Activated CD8-positive, alpha-beta memory T cell treated with anti-CD3 and anti-CD28 coated beads, Interleukin-2, amount 50 U/mL, for 48 hours (primary cell): ENCODE measurements around the gene RAP1GAP2.

Experiments
- DNase-seq: peaks from one replicate; pipeline ENCODE4 v3.0.0-alpha.2; 2020

RAP1GAP2 gene

DNA sequence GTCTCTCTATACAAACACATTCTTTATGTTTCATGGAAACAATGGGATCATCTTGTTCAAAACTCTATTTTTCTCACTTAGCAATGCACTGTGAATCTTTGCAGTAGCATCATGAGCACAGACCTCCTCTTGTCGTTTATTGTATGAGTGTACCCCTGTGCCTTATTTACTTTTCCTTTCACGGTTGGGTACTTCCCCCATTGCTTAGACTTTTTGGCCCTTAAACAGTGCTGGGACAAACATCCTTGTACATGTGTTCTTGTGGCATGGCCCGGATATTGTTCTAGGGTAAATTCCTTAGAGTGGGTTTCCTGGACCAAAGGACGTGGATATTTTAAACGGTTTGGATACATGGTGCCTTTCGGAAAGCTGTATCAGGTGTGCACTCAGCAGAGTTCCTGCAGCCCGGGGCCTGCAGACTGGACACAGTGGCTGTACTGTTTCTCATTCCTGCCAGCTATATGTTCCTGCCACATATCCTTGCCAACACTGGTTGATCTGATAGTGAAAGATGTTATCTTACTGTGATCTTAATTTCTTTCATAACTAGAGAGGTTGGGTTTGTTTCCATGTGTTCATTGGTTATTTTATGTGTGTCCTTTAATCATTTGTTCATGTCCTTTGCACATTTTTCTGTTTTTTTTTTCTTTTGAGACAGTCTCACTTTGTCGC, 156.1 kb downstream of the RAP1GAP2 start:
- DNase-seq = peak; percentile 6

GRCh38 chr17:2954898-2955445, 158.7 kb downstream of the RAP1GAP2 start:
- DNase-seq = peak; percentile 42

- peak; percentile 26 for DNase-seq
Measured at GRCh38 chr17:2955931-2956582, 159.8 kb downstream of the RAP1GAP2 start.

GRCh38 chr17:2957631-2958286, 161.5 kb downstream of the RAP1GAP2 start:
- DNase-seq = no peak

DNA sequence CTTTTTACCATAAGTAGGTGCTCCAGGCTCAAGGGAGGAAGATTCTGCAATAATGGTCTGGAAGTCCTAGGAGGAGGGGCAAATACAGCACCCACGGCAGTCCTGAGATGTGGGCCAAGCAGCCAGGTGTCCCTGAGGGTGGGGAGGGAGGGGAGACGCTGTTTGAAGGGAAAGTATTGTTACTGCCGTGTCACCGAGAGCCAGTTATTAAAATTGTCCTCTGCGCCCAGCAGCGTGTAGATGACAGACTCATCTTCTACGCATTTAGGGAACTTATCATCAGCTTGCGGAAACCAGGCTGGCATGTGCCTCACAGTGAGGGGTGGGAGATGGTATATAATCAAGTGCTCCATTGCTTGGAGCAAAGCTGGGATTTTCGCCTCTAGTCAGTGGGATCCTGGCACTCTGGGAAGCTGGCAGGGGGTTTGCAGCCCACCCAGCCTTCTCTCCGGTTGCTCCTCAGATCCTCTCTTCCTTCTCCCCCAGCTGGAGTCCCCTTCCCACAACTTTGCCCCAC, 162.5 kb downstream of the RAP1GAP2 start:
- DNase-seq = peak; percentile 32

DNA sequence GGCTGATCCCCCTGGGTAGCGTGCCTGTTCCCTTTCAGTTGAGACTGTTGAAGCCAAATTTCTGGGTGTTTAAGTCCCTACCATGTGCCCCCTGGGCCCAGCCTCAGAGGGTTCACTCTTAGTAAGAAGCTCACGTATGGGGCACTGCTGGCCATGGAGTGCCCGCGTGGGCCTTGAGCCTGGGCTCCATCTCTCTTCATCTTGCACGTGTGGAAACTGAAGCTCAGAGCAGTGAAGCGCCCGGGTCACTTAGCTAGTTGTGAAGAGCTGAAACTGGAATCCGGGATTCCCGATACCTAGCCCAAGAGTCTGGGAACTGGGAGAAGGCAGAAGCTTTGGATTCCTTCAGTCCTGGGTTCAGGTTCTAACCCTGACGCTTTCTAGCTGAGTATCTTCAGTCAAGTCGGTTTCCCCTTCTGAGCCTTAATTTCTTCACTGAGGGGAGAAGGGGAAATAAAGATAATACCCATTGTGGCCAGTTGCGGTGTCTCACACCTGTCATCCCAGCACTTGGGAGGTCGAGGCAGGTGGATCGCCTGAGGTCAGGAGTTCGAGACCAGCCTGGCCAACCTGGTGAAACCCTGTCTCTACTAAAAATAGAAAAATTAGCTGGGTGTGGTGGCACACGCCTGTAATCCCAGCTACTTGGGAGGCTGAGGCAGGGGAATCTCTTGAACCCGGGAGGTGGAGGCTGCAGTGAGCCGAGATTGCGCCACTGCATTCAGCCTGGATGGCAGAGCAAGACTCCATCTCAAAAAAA, 163.3 kb downstream of the RAP1GAP2 start:
- DNase-seq = peak; percentile 25

DNA sequence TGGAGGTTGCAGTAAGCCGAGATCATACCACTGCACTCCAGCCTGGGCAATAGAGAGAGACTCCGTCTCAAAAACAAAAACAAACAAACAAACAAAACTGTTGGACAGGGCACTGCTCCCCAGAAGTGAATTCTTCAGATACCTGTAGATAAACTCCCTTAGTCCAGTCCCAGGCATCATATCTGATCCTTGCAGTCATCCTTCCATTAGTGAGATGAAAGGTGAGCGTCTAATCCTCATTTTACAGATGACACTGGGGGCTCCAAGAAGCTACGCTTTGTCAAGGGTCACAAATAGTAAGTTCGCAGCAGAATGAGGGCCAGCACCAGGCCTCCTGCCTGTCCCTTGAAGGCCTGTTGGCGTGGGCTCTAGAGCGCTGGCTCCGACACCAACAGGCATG, 165.2 kb downstream of the RAP1GAP2 start:
- DNase-seq = no peak

- DNase-seq = peak; percentile 10
Measured at GRCh38 chr17:2962236-2962635, 166.0 kb downstream of the RAP1GAP2 start.

DNA sequence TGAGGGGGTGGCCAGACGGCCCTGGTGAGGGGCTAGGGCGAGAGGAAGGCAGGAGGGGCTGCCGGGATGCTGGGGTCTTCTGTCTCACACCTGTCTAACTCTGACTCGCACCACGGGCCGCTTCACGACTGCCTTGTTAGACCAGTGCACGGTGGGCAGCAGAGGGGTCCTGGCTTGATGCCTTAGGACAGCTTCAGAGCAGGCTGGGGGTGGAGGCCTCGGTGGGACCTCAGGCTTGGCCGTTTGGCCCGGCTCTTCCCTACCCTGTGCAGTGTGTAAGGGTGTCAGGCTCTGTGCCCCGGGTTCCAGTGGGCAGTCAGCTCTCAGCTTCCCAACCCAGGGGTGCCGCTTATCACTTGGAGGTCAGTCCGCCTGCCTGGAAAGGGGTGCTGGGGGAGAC, 166.5 kb downstream of the RAP1GAP2 start:
- DNase-seq = peak; percentile 41

DNA sequence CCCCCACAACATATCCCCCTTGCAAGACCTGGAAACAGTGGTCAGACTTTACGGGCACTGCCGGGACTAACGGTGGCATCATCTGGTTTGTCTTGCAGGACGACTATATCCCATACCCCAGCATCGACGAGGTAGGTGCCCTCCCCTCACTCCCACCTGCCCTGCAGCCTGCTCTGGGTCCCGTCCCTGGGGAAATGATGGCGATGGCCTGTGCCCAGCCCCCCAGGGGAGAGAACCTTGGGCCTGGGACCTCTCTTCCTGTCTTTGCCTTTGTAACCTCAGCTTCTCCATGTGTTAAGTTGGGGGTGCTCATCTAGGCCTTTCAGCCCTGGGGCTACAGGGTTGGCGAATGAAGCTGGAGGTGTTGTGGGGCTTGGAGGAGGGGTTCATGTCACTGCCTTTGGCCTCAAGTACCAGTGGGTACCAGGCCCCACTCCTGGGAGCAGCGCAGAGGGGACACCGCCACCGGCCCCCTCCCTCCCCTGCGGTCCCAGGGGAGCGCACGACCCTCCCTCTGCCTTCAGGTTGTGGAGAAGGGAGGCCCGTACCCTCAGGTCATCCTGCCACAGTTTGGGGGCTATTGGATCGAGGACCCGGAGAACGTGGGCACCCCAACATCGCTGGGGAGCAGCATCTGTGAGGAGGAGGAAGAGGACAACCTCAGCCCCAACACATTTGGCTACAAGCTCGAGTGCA, 167.2 kb downstream of the RAP1GAP2 start:
- peak; percentile 26 for DNase-seq

GRCh38 chr17:2964028-2964356, 167.8 kb downstream of the RAP1GAP2 start:
- DNase-seq = no peak

GRCh38 chr17:2964370-2964769, 168.1 kb downstream of the RAP1GAP2 start:
- peak; percentile 10 for DNase-seq

DNA sequence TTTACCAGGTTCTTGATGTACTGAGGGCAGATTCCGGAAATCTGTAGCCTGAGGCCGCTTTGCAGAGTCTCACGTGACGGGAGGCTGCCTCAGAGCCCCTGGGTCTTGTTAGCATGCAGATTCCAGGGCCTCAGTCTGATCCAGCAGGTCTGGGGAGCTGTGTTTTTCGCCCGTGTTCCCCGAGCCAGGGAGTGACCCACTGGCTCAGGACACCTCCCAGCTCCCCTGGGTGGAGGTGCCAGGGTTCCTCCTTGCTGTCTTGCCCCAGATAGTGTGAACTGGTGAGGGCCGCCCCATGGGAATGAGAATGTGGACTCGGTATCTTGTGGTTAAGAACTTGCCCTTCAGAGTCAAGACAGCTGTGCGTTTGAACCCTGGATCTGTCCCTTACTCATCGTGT, 168.6 kb downstream of the RAP1GAP2 start:
- DNase-seq = peak; percentile 42

- DNase-seq = peak; percentile 37
Measured at GRCh38 chr17:2965621-2966595, 169.7 kb downstream of the RAP1GAP2 start.

DNA sequence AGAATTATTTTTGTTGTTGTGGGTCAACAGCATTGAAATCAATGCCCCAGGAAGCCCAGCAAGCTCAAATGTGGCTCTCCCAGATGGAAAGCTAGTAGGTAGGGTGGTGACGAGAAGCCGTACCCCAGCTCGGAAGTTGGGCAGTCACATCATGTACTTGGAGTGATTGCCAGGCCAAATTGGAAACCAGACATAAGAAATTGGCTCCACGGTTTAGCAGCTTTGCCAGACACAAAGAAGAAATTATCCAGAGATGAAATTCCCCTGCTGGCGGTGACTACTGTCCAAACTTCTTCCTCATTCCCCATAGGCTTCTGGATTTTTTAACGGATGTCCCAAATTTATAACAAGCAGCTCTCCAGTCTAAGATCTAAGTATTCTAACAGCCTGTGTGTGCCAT, 171.3 kb downstream of the RAP1GAP2 start:
- DNase-seq = peak; percentile 7

- no peak for DNase-seq
Measured at GRCh38 chr17:2971851-2972250, 175.6 kb downstream of the RAP1GAP2 start.

DNA sequence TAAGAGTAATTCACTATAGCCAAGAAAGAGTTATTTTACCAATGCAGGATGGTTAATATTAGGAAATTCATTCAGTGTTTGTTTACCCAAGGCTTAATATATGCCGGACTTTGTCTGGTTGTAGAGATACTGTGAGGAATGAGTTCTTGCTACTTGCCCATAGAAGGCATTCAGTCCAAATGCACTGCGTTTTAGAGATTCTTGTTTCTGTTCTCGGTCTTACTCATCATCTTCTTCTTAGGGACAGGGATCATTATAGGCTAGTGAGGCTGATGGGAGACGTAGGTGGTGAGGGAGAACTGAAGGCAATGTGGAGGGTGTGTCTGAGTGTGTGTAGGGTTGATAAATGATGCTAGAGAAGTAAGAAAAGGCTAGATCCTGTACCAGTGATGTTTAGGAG, 176.5 kb downstream of the RAP1GAP2 start:
- DNase-seq = no peak

DNA sequence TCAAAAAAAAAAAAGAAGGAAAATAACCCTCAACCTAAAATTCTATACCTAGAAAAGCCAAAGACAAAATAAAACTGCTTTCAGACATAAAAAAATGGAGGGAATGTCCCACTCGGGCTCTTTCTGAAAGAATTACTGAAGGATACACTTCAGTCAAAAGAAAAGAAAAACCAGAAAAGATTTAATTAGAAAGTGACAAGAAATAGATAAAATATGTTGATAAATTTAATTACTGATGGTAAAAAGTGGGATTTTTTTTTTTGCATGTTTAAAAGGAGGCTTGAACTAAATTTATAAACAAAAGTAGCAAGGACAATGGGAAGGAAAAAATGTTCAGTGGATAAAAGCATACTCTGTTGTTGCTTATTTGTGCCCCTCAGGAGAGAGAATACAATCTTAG, 178.1 kb downstream of the RAP1GAP2 start:
- DNase-seq = no peak

DNA sequence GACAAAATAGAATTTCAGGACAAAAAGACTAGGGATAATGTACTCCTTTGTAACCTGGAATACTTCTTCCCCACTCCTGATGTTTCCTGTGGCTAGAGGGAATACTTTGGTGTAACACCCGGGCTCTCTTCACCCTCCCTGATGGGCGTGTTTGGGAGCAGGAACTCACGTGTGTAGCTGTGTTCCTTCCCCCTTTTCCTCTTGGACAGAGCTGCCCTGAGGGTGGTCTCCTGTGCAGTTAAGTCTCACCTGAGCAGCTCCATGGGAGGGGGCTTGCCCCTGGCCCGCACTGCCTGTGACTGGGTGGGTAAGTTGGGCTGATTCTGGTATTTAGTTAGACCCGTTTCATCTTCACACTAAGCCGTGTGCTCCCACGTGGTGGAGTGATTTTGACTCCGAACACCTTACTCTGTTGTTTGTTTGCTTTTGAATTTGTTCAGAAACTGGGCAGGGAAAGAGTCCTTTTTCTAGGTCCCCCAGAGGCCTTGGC, 179.3 kb downstream of the RAP1GAP2 start:
- DNase-seq = peak; percentile 17

GRCh38 chr17:2977157-2977556, 180.9 kb downstream of the RAP1GAP2 start:
- DNase-seq = no peak

DNA sequence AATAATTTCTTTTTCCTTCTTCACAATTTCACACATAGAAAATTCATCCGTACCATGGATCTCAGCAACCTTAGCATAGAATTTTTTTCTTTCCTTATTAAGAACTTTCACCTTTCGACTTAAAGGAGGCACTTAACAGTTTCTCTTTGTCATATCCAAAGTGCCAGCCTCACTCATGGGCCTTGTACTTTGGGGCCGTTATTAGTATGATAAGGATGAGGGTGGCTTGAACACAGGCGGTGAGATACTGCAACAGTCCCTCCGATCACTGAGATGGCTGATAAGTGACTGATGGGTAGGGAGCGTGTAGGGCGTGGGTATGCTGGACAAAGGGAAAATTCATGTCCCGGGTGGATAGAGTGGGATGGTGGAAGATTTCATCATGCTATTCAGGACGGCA, 181.9 kb downstream of the RAP1GAP2 start:
- DNase-seq = peak; percentile 7
